Mesenchymal stem cell (in vitro differentiated cells and primary cell): Measurements from ENCODE around the gene ZNF584.

Experiments used
- DNase-seq: peaks from one replicate; pipeline ENCODE4 v3.0.0-alpha.2; 2013
- H2AFZ ChIP-seq: one replicate; pipeline ENCODE4 v1.6.1; 2013; ENCODE audit warnings: low read depth, mild to moderate bottlenecking, control low read depth, inconsistent platforms, low read length, moderate library complexity
- H2AK5ac ChIP-seq: 2 replicates; pipeline ENCODE4 v1.6.1; 2013; ENCODE audit warnings: low read length, moderate library complexity, mild to moderate bottlenecking, inconsistent platforms; ENCODE audit not compliant: severe bottlenecking
- H2BK120ac ChIP-seq: one replicate; pipeline ENCODE4 v1.6.1; 2013; ENCODE audit warnings: low read depth, mild to moderate bottlenecking, inconsistent platforms, low read length, moderate library complexity
- H2BK12ac ChIP-seq, 2 experiments: one replicate each; pipeline ENCODE4 v1.6.1; 2013; ENCODE audit warnings: inconsistent platforms in 2 of 2, low read length in 2 of 2, mild to moderate bottlenecking in 2 of 2, moderate library complexity in 2 of 2, control low read depth in 1 of 2
- H2BK15ac ChIP-seq: one replicate; pipeline ENCODE4 v1.6.1; 2013; ENCODE audit warnings: mild to moderate bottlenecking, low read depth, inconsistent platforms; ENCODE audit not compliant: poor library complexity, severe bottlenecking
- H2BK5ac ChIP-seq: 2 replicates; pipeline ENCODE4 v1.6.1; 2013; ENCODE audit warnings: low read depth, mild to moderate bottlenecking, low read length, control low read depth, inconsistent platforms; ENCODE audit not compliant: poor library complexity, severe bottlenecking
- H3K14ac ChIP-seq, 2 experiments: one replicate each; pipeline ENCODE4 v1.6.1; 2013; ENCODE audit warnings: inconsistent platforms in 2 of 2, low read length in 2 of 2, control low read depth in 1 of 2, mild to moderate bottlenecking in 1 of 2, moderate library complexity in 1 of 2
- H3K18ac ChIP-seq, 2 experiments: one replicate each; pipeline ENCODE4 v1.6.1; 2013; ENCODE audit warnings: inconsistent platforms in 2 of 2, low read length in 2 of 2, control low read depth in 1 of 2, low read depth in 1 of 2, mild to moderate bottlenecking in 1 of 2
- H3K23ac ChIP-seq, 2 experiments: one replicate each; pipeline ENCODE4 v1.6.1; 2013; ENCODE audit warnings: inconsistent platforms in 2 of 2, low read length in 2 of 2, mild to moderate bottlenecking in 2 of 2, moderate library complexity in 2 of 2, control low read depth in 1 of 2
- H3K27ac ChIP-seq: 2 replicates; pipeline ENCODE4 v1.5.1; 2013; ENCODE audit warnings: mild to moderate bottlenecking, moderate library complexity, low read length, control low read depth, inconsistent platforms; ENCODE audit not compliant: poor library complexity, severe bottlenecking
- H3K27me3 ChIP-seq, 2 experiments: 2 replicates each; pipeline versions ENCODE4 v1.6.1 to v1.7.0; 2013; ENCODE audit warnings: low read length in 2 of 2, mild to moderate bottlenecking in 2 of 2, moderate library complexity in 2 of 2, control low read depth in 1 of 2, inconsistent platforms in 1 of 2; ENCODE audit not compliant: control insufficient read depth in 1 of 2, insufficient read depth in 1 of 2
- H3K36me3 ChIP-seq, 2 experiments: 2 replicates each; pipeline versions ENCODE4 v1.6.1 to v1.7.0; 2013; ENCODE audit warnings: low read length in 2 of 2, control low read depth in 1 of 2, inconsistent platforms in 1 of 2, low read depth in 1 of 2, mild to moderate bottlenecking in 1 of 2; ENCODE audit not compliant: insufficient read depth in 2 of 2, control insufficient read depth in 1 of 2
- H3K4ac ChIP-seq, 2 experiments: one replicate each; pipeline ENCODE4 v1.6.1; 2013; ENCODE audit warnings: inconsistent platforms in 2 of 2, low read length in 2 of 2, mild to moderate bottlenecking in 2 of 2, moderate library complexity in 2 of 2, control low read depth in 1 of 2, low read depth in 1 of 2
- H3K4me1 ChIP-seq: 2 replicates; pipeline ENCODE4 v1.6.1; 2013; ENCODE audit warnings: low read depth, low read length, control low read depth; ENCODE audit not compliant: control insufficient read depth, insufficient read depth
- H3K4me2 ChIP-seq: 2 replicates; pipeline ENCODE4 v1.6.1; 2013; ENCODE audit warnings: low read length, mild to moderate bottlenecking, inconsistent platforms; ENCODE audit not compliant: poor library complexity, severe bottlenecking
- H3K4me3 ChIP-seq, 2 experiments: 2 replicates each; pipeline versions ENCODE4 v1.5.1 to v1.7.0; 2013; ENCODE audit warnings: low read length in 2 of 2, mild to moderate bottlenecking in 2 of 2, control low read depth in 1 of 2, low read depth in 1 of 2; ENCODE audit not compliant: insufficient read depth in 1 of 2
- H3K79me1 ChIP-seq: replicated peaks from 2 replicates; pipeline ENCODE4 v1.6.1; 2013; ENCODE audit warnings: mild to moderate bottlenecking, control low read depth, low read length, inconsistent platforms; ENCODE audit not compliant: poor library complexity, severe bottlenecking
- H3K9ac ChIP-seq: 2 replicates; pipeline ENCODE4 v1.7.0; 2013; ENCODE audit warnings: mild to moderate bottlenecking, low read length, moderate library complexity
- H3K9me3 ChIP-seq: 2 replicates; pipeline ENCODE4 v1.7.0; 2013; ENCODE audit warnings: mild to moderate bottlenecking, low read length; ENCODE audit not compliant: control insufficient read depth
- H4K8ac ChIP-seq: one replicate; pipeline ENCODE4 v1.6.1; 2013; ENCODE audit warnings: inconsistent platforms, mild to moderate bottlenecking, low read length, moderate library complexity
- H4K91ac ChIP-seq: one replicate; pipeline ENCODE4 v1.6.1; 2013; ENCODE audit warnings: mild to moderate bottlenecking, low read length, inconsistent platforms
- WGBS: methylation state at CpG from one replicate; pipeline ENCODE4 v1.1.7; 2013; ENCODE audit warnings: mixed read lengths; 5-methylcytosine and 5-hydroxymethylcytosine counted together

ZNF584 gene

GRCh38 chr19:58385891-58386575, 22.4 kb upstream of the ZNF584 start:
- no peak for DNase-seq
- 21% methylated on average over 36 of the region's 36 CpGs for WGBS
- H3K4me1 ChIP-seq = peaks cover 34% of the 10 kb centered on the region
- H2BK120ac ChIP-seq = peak overlapping the region; percentile 29
- H3K79me1 ChIP-seq = peaks cover 22% of the 10 kb centered on the region
- H4K91ac ChIP-seq = peak overlapping the region; percentile 76
- H3K36me3 ChIP-seq = peaks cover 10 to 28% of the 10 kb centered on the region in 2 experiments
- peak overlapping the region; percentile 5 to 51 for H2BK12ac ChIP-seq
- peak overlapping the region; percentile 50 for H2AK5ac ChIP-seq
- H3K14ac ChIP-seq = peak overlapping the region in 1 of 2 experiments; percentile 99
- peak overlapping the region; percentile 88 for H4K8ac ChIP-seq
- peak overlapping the region; percentile 69 for H2AFZ ChIP-seq
- H3K18ac ChIP-seq = peak overlapping the region; percentile 99
- no peak overlapping the region for H2BK15ac ChIP-seq
- peak overlapping the region; percentile 98 for H3K4ac ChIP-seq
- H3K9me3 ChIP-seq = no peaks in the 10 kb centered on the region
- peak overlapping the region; percentile 61 to 99 for H3K4me3 ChIP-seq
- H2BK5ac ChIP-seq = peak overlapping the region; percentile 87
- peak overlapping the region; percentile 97 for H3K9ac ChIP-seq
- no peaks in the 10 kb centered on the region for H3K27me3 ChIP-seq
- H3K23ac ChIP-seq = peak overlapping the region in 1 of 2 experiments; percentile 46
- peak overlapping the region; percentile 98 for H3K27ac ChIP-seq
- peak overlapping the region; percentile 75 for H3K4me2 ChIP-seq

DNA sequence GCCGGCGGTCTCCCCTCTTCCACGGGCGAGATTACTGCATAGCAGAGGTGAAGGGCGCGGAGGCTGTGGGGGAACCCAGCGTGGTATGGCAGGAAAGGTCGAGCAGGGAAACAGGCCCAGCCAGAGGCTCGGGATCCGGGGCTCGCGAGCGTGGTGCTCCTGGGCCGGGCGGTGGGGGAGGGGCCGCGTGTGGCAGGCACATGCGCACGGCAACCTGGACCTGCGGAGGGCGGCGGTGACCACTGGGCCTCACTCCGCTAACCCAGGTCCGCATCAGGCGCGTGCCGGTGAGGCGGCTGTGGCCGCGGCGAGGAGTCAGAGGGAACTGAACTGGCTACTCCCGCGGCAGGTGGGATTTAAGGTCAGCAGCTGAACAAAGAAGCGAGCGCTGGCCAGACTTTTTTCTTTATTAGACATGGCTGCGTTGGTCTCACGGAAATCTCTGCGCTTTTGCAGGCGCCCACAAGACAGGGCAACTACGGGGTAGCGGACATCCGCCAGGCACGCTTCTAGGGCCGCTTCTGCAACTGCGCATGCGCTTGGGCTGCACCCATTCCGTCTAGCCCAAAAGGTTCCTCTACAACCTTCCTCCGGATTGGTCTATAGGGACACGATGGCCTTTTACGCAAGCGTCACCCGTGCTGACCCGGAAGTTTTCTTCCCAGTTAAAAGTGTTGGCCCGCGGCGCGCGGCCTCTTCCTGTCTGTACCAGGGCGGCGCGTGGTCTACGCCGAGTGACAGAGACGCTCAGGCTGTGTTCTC, 21.7 kb upstream of the ZNF584 start, which contains the start of gene RPS5:
TSS of gene RPS5 (plus strand) at position 694 of the 762 bp plus-strand sequence. CDS start 869 bp downstream, outside the sequence.
- H3K9me3 ChIP-seq = no peaks in the 10 kb centered on the region
- H3K27me3 ChIP-seq = no peaks in the 10 kb centered on the region
- H4K91ac ChIP-seq = peak within 1 kb of the TSS; percentile 76
- H3K18ac ChIP-seq = peak within 1 kb of the TSS; percentile 99
- peaks cover 31% of the 10 kb centered on the region for H3K4me1 ChIP-seq
- peak within 1 kb of the TSS; percentile 87 for H2BK5ac ChIP-seq
- H2BK15ac ChIP-seq = peak within 1 kb of the TSS; percentile 37
- peak within 1 kb of the TSS; percentile 61 for H2BK120ac ChIP-seq
- H3K9ac ChIP-seq = peak within 1 kb of the TSS; percentile 97
- peak; percentile 99 for DNase-seq
- under 1% methylated on average over 64 of the region's 64 CpGs for WGBS
- H3K4ac ChIP-seq = peak within 1 kb of the TSS; percentile 98
- peak within 1 kb of the TSS in 1 of 2 experiments; percentile 66 for H3K23ac ChIP-seq
- peak within 1 kb of the TSS; percentile 50 for H2AK5ac ChIP-seq
- peak within 1 kb of the TSS; percentile 98 for H3K27ac ChIP-seq
- H2BK12ac ChIP-seq = peak within 1 kb of the TSS; percentile 5 to 31
- H4K8ac ChIP-seq = peak within 1 kb of the TSS; percentile 88
- peak within 1 kb of the TSS; percentile 69 for H2AFZ ChIP-seq
- peaks cover 17 to 31% of the 10 kb centered on the region in 2 experiments for H3K36me3 ChIP-seq
- H3K14ac ChIP-seq = peak within 1 kb of the TSS in 1 of 2 experiments; percentile 99
- H3K4me3 ChIP-seq = peak within 1 kb of the TSS; percentile 67 to 99
- H3K79me1 ChIP-seq = peaks cover 22% of the 10 kb centered on the region
- H3K4me2 ChIP-seq = peak within 1 kb of the TSS; percentile 75

DNA sequence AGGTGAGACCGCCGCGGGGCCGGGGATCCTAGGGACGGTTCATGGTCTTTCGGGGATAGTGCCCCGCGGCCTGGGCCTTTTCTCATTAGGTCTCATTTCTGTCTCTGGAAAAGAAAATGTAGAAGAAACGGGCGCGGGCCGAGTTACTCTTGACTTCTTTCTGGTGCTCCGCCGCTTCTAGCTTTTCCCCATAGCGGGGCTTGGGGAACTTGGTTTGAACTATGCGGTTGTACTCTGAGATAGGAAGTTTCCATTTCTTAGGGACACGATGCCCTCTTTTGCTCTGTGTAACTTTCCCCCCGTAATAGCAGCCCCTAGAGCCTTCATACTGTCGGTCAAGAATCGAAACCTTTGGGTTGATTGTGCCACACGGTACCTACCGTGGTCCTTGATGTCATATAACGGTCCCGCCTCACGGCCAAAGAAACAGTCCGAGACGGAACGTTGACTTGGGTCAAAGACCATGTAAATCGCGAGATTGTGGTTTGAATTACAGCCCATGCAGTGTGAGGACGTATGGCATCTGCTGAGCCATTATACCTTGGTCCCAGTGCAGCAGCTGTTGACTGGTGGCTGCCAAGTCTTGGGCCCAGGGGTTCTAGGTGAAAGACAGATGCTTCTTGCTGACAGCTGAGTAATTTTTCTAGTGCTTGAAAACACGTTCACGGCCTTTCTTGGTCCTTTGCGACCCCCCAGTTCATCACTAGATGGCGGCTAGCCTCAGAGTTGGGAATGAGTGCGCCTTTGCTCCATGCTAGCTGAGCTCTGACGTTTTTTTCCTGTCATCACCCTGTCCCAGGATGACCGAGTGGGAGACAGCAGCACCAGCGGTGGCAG, 20.9 kb upstream of the ZNF584 start:
- peaks cover 25 to 36% of the 10 kb centered on the region in 2 experiments for H3K36me3 ChIP-seq
- H2BK5ac ChIP-seq = no peak overlapping the region
- H3K23ac ChIP-seq = peak overlapping the region in 1 of 2 experiments; percentile 66
- H3K9me3 ChIP-seq = no peaks in the 10 kb centered on the region
- H3K4me1 ChIP-seq = peaks cover 25% of the 10 kb centered on the region
- no peaks in the 10 kb centered on the region for H3K27me3 ChIP-seq
- H3K14ac ChIP-seq = no peak overlapping the region
- no peak overlapping the region for H3K18ac ChIP-seq
- peak overlapping the region in 1 of 2 experiments; percentile 34 for H3K4ac ChIP-seq
- peak; percentile 47 for DNase-seq
- peak overlapping the region; percentile 67 to 99 for H3K4me3 ChIP-seq
- H3K9ac ChIP-seq = peak overlapping the region; percentile 97
- H3K4me2 ChIP-seq = peak overlapping the region; percentile 71
- H3K27ac ChIP-seq = peak overlapping the region; percentile 34
- H3K79me1 ChIP-seq = peaks cover 17% of the 10 kb centered on the region
- H4K91ac ChIP-seq = no peak overlapping the region
- H2BK120ac ChIP-seq = no peak overlapping the region
- 11% methylated on average over 38 of the region's 39 CpGs for WGBS
- no peak overlapping the region for H2BK15ac ChIP-seq
- no peak overlapping the region for H2BK12ac ChIP-seq
- no peak overlapping the region for H4K8ac ChIP-seq
- no peak overlapping the region for H2AFZ ChIP-seq
- H2AK5ac ChIP-seq = no peak overlapping the region
